ENCODE results near the gene SIGLEC7. TPM values are rescaled to one million over a fixed set of nuclear protein-coding genes. Genes with fewer than 3 reads are reported as not detected.

SIGLEC7 gene
- total and polyA plus RNA-seq, 3 donors from 2014 or later = 0.79 to 2.0 (median 1.2) TPM

DNA sequence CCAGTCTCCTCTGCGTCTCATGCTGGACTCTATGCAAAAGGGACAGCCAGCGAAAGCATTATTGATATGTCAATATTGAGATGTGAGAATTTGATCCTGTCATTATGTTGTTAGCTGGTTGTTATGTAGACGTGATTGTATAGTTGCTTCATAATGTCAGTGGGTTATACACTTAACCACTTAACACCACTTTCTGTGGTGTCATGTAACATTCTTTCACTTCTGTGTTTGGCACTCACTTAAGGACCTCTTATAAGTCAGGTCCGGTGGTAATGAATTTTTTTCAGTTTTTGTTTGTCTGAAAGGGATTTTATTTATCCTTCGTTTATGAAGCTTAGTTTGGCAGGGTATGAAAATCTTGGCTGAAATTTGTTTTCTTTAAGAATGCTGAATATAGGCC lies 7.1 kb upstream of the SIGLEC7 start:
- intact Hi-C loops (cut with DNase I; ENCODE audit: low total_unique reads) = no loop called here
- H3K9me3 ChIP-seq = no peaks in the 10 kb centered on the region
- WGBS, 2 donors = 92 to 93% methylated on average over 5 of the region's 5 CpGs
- H3K27me3 ChIP-seq = no peaks in the 10 kb centered on the region
- no peak for DNase-seq
- no peaks in the 10 kb centered on the region for H3K36me3 ChIP-seq (ENCODE audit: low read depth, missing control alignments)
- H3K4me1 ChIP-seq = peaks cover 15% of the 10 kb centered on the region
- no peak overlapping the region for H3K27ac ChIP-seq
- TF ChIP-seq, protein P1, sequence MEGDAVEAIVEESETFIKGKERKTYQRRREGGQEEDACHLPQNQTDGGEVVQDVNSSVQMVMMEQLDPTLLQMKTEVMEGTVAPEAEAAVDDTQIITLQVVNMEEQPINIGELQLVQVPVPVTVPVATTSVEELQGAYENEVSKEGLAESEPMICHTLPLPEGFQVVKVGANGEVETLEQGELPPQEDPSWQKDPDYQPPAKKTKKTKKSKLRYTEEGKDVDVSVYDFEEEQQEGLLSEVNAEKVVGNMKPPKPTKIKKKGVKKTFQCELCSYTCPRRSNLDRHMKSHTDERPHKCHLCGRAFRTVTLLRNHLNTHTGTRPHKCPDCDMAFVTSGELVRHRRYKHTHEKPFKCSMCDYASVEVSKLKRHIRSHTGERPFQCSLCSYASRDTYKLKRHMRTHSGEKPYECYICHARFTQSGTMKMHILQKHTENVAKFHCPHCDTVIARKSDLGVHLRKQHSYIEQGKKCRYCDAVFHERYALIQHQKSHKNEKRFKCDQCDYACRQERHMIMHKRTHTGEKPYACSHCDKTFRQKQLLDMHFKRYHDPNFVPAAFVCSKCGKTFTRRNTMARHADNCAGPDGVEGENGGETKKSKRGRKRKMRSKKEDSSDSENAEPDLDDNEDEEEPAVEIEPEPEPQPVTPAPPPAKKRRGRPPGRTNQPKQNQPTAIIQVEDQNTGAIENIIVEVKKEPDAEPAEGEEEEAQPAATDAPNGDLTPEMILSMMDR (IDR thresholded peaks at IDR 0.05) = no peak
- no peak for TF ChIP-seq POLR2A (IDR thresholded peaks at IDR 0.05)
- no peak overlapping the region for H3K4me3 ChIP-seq

DNA sequence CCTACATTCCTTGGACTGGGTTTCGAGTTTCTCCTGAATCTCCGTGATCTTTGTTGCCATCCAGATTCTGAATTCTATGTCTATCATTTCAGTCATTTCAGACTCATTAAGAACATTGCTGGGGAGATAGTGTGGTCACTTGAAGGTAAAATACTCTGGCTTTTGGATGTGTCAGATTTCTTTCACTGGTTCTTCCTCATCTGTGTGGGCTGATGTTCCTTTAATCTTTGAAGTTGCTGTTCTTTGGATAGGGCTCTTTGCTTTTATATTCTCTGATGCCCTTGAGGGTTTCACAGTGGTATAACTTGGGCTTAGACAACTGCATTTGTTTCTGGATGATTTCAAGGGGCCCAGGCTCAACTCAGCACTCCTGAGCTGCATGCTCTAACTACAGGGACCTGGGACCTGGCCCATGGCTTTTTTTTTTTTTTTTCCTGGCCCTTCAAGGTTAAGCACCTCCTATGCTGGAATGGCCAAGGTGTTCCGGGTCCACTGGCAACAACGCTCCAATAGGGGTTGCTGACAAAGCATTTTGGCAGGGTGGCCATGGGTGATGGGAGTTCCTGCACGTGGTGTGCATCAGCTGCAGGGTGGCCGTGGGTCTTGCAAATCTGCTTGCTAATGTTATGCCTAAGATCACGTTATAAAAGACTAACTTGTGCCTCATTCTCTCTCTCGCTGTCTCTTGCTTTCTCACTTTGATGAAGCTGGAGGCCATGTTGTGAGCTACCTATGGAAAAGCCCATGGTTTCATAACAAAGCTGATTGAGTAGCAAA lies 5.9 kb upstream of the SIGLEC7 start:
- Histone ChIP-seq H3K4me3 (no peak overlapping the region), H3K4me1 (peaks cover 15% of the 10 kb centered on the region), H3K27me3 (no peaks in the 10 kb centered on the region), H3K9me3 (no peaks in the 10 kb centered on the region), H3K27ac (no peak overlapping the region), H3K36me3 (ENCODE audit: low read depth, missing control alignments) (no peaks in the 10 kb centered on the region)
- TF ChIP-seq POLR2A (IDR thresholded peaks at IDR 0.05) = no peak
- TF ChIP-seq, protein P1 (IDR thresholded peaks at IDR 0.05) = no peak
- intact Hi-C loops (cut with DNase I; ENCODE audit: low total_unique reads) = no loop called here
- no peak for DNase-seq
- 73 to 78% methylated on average over 8 of the region's 8 CpGs for WGBS, 2 donors

DNA sequence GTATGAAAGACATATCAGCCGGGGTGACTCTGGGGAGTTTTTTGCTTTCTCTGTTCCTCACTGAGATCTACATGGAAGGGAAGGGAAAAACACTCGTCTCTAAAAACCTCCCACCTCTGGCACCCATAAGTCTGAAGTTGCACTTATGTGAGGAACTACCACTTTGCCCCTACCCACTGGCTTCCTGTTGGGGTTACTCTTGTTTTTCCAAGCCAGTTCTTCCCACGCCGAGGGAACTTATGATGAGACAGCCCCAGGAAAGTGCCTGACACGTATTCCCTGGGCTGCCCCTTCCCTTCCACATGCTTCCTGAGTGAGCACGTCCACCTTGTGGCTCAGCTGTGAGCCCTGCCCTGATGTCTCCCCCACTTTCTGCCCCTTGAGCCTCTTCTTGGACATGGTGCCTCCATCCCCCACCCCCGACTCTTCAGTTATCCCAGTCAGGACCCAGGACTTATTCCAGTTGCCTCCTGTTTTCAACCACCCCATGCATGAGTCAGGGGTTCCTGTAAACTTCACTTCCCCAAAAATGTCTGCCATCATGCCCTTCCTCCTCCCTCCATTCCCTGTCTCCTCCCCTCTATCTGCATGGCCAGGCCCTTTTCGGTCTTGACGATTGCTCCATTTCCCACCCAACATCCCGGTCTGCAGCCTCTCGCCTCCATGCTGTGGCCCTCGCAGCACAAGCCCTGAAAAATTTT lies 5.1 kb upstream of the SIGLEC7 start:
- H3K36me3 ChIP-seq (ENCODE audit: low read depth, missing control alignments) = no peaks in the 10 kb centered on the region
- no peaks in the 10 kb centered on the region for H3K27me3 ChIP-seq
- WGBS, 2 donors = 81 to 88% methylated on average over 12 of the region's 12 CpGs
- no peak overlapping the region for H3K27ac ChIP-seq
- DNase-seq = no peak
- peaks cover 9% of the 10 kb centered on the region for H3K4me1 ChIP-seq
- intact Hi-C loops (cut with DNase I; ENCODE audit: low total_unique reads) = no loop called here
- TF ChIP-seq, protein P1 (IDR thresholded peaks at IDR 0.05) = no peak
- no peak for TF ChIP-seq POLR2A (IDR thresholded peaks at IDR 0.05)
- no peak overlapping the region for H3K4me3 ChIP-seq
- no peaks in the 10 kb centered on the region for H3K9me3 ChIP-seq

DNA sequence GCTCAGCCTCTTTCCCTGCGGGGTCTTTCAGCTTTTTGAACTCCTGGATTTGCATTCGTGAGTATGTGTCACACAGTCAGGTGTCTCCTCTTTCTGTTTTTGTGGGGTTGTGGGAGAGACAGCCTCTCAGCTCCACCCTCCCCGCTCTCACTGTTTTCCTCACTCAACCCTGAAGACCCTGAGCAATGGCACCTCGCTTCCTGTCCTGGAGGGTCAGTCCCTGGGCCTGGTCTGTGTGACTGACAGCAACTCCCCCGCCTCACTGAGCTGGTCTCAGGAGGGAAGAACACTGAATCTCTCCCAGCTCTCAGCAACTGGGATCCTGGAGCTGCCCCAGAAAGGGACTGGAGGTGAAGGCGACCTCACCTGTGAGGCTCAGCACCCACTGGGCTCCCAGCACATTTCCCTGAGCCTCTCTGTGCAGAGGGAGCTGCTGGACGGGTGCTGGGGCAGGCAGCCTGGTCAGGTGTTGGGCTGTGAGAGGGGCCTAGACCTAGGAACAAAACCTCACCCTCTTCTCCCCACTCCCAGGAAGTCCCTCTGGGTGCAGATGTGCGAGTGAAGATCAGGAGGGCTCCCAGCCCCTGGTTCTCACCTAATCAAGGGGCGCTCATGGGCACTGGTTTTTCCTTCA lies 4.2 kb upstream of the SIGLEC7 start:
- no peaks in the 10 kb centered on the region for H3K9me3 ChIP-seq
- no peaks in the 10 kb centered on the region for H3K27me3 ChIP-seq
- H3K4me1 ChIP-seq = peaks cover 2% of the 10 kb centered on the region
- H3K36me3 ChIP-seq (ENCODE audit: low read depth, missing control alignments) = no peaks in the 10 kb centered on the region
- 90 to 91% methylated on average over 7 to 9 of the region's 9 CpGs for WGBS, 2 donors
- intact Hi-C loops (cut with DNase I; ENCODE audit: low total_unique reads) = no loop called here
- no peak overlapping the region for H3K4me3 ChIP-seq
- no peak overlapping the region for H3K27ac ChIP-seq
- TF ChIP-seq, protein P1 (IDR thresholded peaks at IDR 0.05) = no peak
- no peak for TF ChIP-seq POLR2A (IDR thresholded peaks at IDR 0.05)
- no peak for DNase-seq
